CD14-positive monocyte (primary cell): ENCODE measurements around the gene MCC. TPM values are rescaled to one million over a fixed set of nuclear protein-coding genes. Genes with fewer than 3 reads are reported as not detected.
A peak's percentile ranks its signal among the peaks of the same experiment; 100 is the strongest.

Experiments used
- DNase-seq, 3 donors: peaks; one replicate each; pipeline ENCODE4 v3.0.0-alpha.2; 2011 to 2022
- H2AFZ ChIP-seq: 2 replicates; pipeline ENCODE4 v1.6.0; 2012; ENCODE audit warnings: mild to moderate bottlenecking, low read depth, low read length, inconsistent platforms; ENCODE audit not compliant: insufficient read depth, poor library complexity, severe bottlenecking
- H3K27ac ChIP-seq, 2 donors: 1 replicate in 1 of 2; 2 replicates in 1 of 2; pipeline ENCODE4 v1.5.1; 2012 to 2013; ENCODE audit warnings: low read length in 2 of 2, control low read depth in 1 of 2, inconsistent platforms in 1 of 2, low read depth in 1 of 2, mild to moderate bottlenecking in 1 of 2
- H3K27me3 ChIP-seq, 2 donors: one replicate each; pipeline versions ENCODE4 v1.6.0 to v1.6.1; 2011 to 2013; ENCODE audit warnings: low read length in 2 of 2; ENCODE audit not compliant: control insufficient read depth in 2 of 2, insufficient read depth in 2 of 2
- H3K36me3 ChIP-seq, 2 donors: replicated peaks in 1 of 2; 1 replicate in 1 of 2; 2 replicates in 1 of 2; pipeline versions ENCODE4 v1.5.1 to v1.6.1; 2012 to 2013; ENCODE audit warnings: low read length in 2 of 2, control low read depth in 1 of 2, inconsistent platforms in 1 of 2, mild to moderate bottlenecking in 1 of 2; ENCODE audit not compliant: insufficient read depth in 2 of 2, control insufficient read depth in 1 of 2
- H3K4me1 ChIP-seq, 2 donors: 1 replicate in 1 of 2; 2 replicates in 1 of 2; pipeline versions ENCODE4 v1.5.1 to v1.6.1; 2012 to 2013; ENCODE audit warnings: low read length in 2 of 2, control low read depth in 1 of 2, inconsistent platforms in 1 of 2, mild to moderate bottlenecking in 1 of 2, moderate library complexity in 1 of 2; ENCODE audit not compliant: insufficient read depth in 2 of 2, control insufficient read depth in 1 of 2
- H3K4me2 ChIP-seq: replicated peaks from 2 replicates; pipeline ENCODE3; 2012; ENCODE audit warnings: low read length, moderate library complexity, mild to moderate bottlenecking; ENCODE audit not compliant: poor library complexity, severe bottlenecking; ENCODE audit errors: extremely low read depth
- H3K4me3 ChIP-seq, 3 experiments: fragments of 200-600 bp in 1 of 3; sonication (generic) in 1 of 3; replicated peaks in 1 of 3; 1 replicate in 2 of 3; 2 replicates in 1 of 3; pipeline ENCODE4 v1.5.1; 2011 to 2013; ENCODE audit warnings: low read length in 3 of 3, mild to moderate bottlenecking in 3 of 3, control low read depth in 2 of 3, low read depth in 2 of 3, inconsistent platforms in 1 of 3, moderate library complexity in 1 of 3
- H3K79me2 ChIP-seq: 2 replicates; pipeline ENCODE4 v1.6.0; 2012; ENCODE audit warnings: mild to moderate bottlenecking, control low read depth, inconsistent platforms, low read length, moderate library complexity; ENCODE audit not compliant: insufficient read depth
- H3K9ac ChIP-seq: 2 replicates; pipeline ENCODE4 v1.6.0; 2017; ENCODE audit warnings: low read length, mild to moderate bottlenecking; ENCODE audit not compliant: insufficient read depth, poor library complexity, severe bottlenecking
- H3K9me3 ChIP-seq, 2 donors: replicated peaks in 1 of 2; 1 replicate in 1 of 2; 2 replicates in 1 of 2; pipeline versions ENCODE4 v1.5.1 to v1.6.1; 2012 to 2013; ENCODE audit warnings: low read length in 2 of 2, control low read depth in 1 of 2; ENCODE audit not compliant: control insufficient read depth in 1 of 2, insufficient read depth in 1 of 2
- H4K20me1 ChIP-seq: 2 replicates; pipeline ENCODE4 v1.6.0; 2012; ENCODE audit warnings: mild to moderate bottlenecking, low read length, control low read depth, moderate library complexity; ENCODE audit not compliant: insufficient read depth
- H3K27ac Mint-ChIP-seq, 7 donors: one replicate each; pipeline ENCODE4 v1.8.0; 2020; ENCODE audit warnings: mild to moderate bottlenecking in 7 of 7, mixed read lengths in 7 of 7, moderate library complexity in 6 of 7, inconsistent platforms in 2 of 7
- H3K27me3 Mint-ChIP-seq, 3 donors: one replicate each; pipeline ENCODE4 v1.8.0; 2021 to 2022; ENCODE audit warnings: low read depth in 3 of 3, mild to moderate bottlenecking in 3 of 3, mixed read lengths in 3 of 3, moderate library complexity in 3 of 3, inconsistent platforms in 1 of 3
- H3K36me3 Mint-ChIP-seq, 2 donors: one replicate each; pipeline ENCODE4 v1.8.0; 2020; ENCODE audit warnings: mixed read lengths in 2 of 2, inconsistent platforms in 1 of 2, mild to moderate bottlenecking in 1 of 2
- H3K4me1 Mint-ChIP-seq: one replicate; pipeline ENCODE4 v1.8.0; 2020; ENCODE audit warnings: mild to moderate bottlenecking, mixed read lengths
- H3K4me3 Mint-ChIP-seq, 2 donors: one replicate each; pipeline ENCODE4 v1.8.0; 2020; ENCODE audit warnings: mild to moderate bottlenecking in 2 of 2, mixed read lengths in 2 of 2, moderate library complexity in 1 of 2
- H3K9me3 Mint-ChIP-seq, 7 donors: one replicate each; pipeline ENCODE4 v1.8.0; 2020 to 2022; ENCODE audit warnings: mixed read lengths in 7 of 7, mild to moderate bottlenecking in 6 of 7, moderate library complexity in 6 of 7, inconsistent platforms in 2 of 7
- WGBS: methylation state at CpG from one replicate; pipeline ENCODE4 v1.1.5; 2013; ENCODE audit warnings: missing lambda C conversion rate; ENCODE audit not compliant: insufficient coverage; 5-methylcytosine and 5-hydroxymethylcytosine counted together
- intact Hi-C, 2 donors: fragments of 100-400 bp; cut with micrococcal nuclease; formaldehyde crosslinking; loops; one replicate each; pipeline versions ENCODE4 v1.15.0 to v1.15.1; 2023
- polyA plus RNA-seq, 3 donors: library from polyadenylated mRNA; depleted of rRNA in 1 of 3; unstranded in 2 of 3; stranded (reverse) in 1 of 3; fragments of 300-500 nt in 2 of 3; fragments of >200 nt in 1 of 3; fragmentation: Illumina TruSeq in 2 of 3; gene quantifications; 1 replicate in 2 of 3; 2 replicates in 1 of 3; pipeline ENCODE4 v1.2.3, GENCODE V29; 2012 to 2021
- TF ChIP-seq, protein P1 (sequence below): fragments of 200-600 bp; IDR thresholded peaks from one replicate; pipeline ENCODE4 v1.8.0; 2022; ENCODE audit warnings: antibody characterized with exemption, mild to moderate bottlenecking

Gene MCC
- polyA plus RNA-seq, 3 donors: 0.09 TPM; not detected in 2

DNA sequence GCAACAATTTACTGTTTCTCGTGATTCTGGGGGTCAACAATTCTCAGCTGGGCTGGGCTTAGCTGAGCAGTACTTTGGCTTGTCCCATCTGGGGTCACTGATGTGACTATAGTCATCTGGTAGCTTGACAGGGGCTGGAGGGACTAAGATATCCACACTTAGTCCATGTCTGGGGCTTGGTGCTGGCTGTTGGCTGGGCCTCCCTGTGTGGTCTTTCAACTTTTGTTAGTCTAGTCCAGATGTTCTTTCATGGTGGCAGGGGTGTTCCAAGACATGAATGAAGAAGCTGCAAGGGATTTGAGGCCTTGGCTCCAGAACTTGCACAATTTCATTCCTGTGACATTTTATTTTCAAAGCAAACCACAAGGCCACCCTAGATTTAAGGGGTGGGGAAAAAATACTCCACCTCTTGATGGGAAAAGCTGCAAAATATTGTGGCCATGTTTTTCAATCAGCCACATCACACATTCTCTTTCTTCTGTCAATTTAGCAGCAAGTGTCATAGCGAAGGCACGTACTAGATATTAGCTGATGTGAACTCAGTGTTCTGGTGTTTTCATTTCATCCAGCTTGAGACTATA is 112.7 kb downstream of the MCC start:
- H3K27ac Mint-ChIP-seq: no peak overlapping the region
- peaks cover 14% of the 10 kb centered on the region for H3K4me1 Mint-ChIP-seq
- no peak overlapping the region for H3K27ac ChIP-seq
- peaks cover 29 to 59% (median 44%) of the 10 kb centered on the region in 3 donors for H3K27me3 Mint-ChIP-seq
- no peaks in the 10 kb centered on the region for H3K79me2 ChIP-seq
- DNase-seq: no peak
- H3K36me3 ChIP-seq: no peaks in the 10 kb centered on the region
- no peaks in the 10 kb centered on the region for H3K36me3 Mint-ChIP-seq
- WGBS: 100% methylated on average over 2 of the region's 3 CpGs
- H3K9ac ChIP-seq: no peak overlapping the region
- no peak overlapping the region for H2AFZ ChIP-seq
- peak overlapping the region in 1 of 2 donors; percentile 30 for H3K4me3 Mint-ChIP-seq
- peaks cover 0 to 7% of the 10 kb centered on the region in 2 donors for H3K9me3 ChIP-seq
- peaks cover 38 to 56% of the 10 kb centered on the region in 2 donors for H3K27me3 ChIP-seq
- H3K4me2 ChIP-seq: no peak overlapping the region
- peaks cover 0 to 3% (median 0%) of the 10 kb centered on the region in 7 donors for H3K9me3 Mint-ChIP-seq
- H4K20me1 ChIP-seq: no peaks in the 10 kb centered on the region
- intact Hi-C loops: loop anchor here in 1 of 2 donors (5.0 kb wide), 1 partner anchor 232 kb away; no protein-coding TSS in a partner anchor
- TF ChIP-seq, protein P1, sequence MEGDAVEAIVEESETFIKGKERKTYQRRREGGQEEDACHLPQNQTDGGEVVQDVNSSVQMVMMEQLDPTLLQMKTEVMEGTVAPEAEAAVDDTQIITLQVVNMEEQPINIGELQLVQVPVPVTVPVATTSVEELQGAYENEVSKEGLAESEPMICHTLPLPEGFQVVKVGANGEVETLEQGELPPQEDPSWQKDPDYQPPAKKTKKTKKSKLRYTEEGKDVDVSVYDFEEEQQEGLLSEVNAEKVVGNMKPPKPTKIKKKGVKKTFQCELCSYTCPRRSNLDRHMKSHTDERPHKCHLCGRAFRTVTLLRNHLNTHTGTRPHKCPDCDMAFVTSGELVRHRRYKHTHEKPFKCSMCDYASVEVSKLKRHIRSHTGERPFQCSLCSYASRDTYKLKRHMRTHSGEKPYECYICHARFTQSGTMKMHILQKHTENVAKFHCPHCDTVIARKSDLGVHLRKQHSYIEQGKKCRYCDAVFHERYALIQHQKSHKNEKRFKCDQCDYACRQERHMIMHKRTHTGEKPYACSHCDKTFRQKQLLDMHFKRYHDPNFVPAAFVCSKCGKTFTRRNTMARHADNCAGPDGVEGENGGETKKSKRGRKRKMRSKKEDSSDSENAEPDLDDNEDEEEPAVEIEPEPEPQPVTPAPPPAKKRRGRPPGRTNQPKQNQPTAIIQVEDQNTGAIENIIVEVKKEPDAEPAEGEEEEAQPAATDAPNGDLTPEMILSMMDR: no peak
- no peak overlapping the region for H3K4me3 ChIP-seq
- peaks cover 13 to 20% of the 10 kb centered on the region in 2 donors for H3K4me1 ChIP-seq

DNA sequence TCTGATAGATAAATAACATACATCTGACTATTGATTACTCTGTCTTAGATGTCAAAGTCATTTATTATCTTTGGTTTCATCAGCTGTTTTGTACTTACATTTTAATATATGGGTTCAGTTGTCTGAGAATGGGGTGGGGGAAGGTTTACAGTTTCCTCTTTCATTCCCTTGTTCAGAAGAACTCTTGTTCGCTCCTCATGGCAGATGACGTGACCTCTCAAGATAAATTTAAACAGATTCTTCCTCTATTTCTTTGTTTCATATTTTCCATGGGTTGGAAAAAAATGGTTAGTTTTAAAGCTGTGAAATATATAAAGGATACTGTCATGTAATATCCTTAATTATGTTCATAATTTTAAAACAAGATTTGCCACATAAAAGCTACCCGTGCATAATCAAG is 114.8 kb downstream of the MCC start:
- H3K4me1 ChIP-seq: peaks cover 8 to 11% of the 10 kb centered on the region in 2 donors
- TF ChIP-seq, protein P1: no peak
- Mint-ChIP-seq H3K4me3 (no peak overlapping the region), H3K36me3 (no peaks in the 10 kb centered on the region), H3K9me3 (peaks cover 0 to 3% (median 0%) of the 10 kb centered on the region in 7 donors), H3K27ac (no peak overlapping the region), H3K27me3 (peaks cover 33 to 67% (median 49%) of the 10 kb centered on the region in 3 donors), H3K4me1 (peaks cover 9% of the 10 kb centered on the region)
- H3K27ac ChIP-seq: no peak overlapping the region
- H3K79me2 ChIP-seq: no peaks in the 10 kb centered on the region
- H3K4me3 ChIP-seq: no peak overlapping the region
- no CpG with 5 or more reads among the region's 3 CpGs for WGBS
- H2AFZ ChIP-seq: no peak overlapping the region
- H3K9me3 ChIP-seq: peaks cover 0 to 7% of the 10 kb centered on the region in 2 donors
- no peaks in the 10 kb centered on the region for H4K20me1 ChIP-seq
- H3K27me3 ChIP-seq: peaks cover 46 to 62% of the 10 kb centered on the region in 2 donors
- no peak overlapping the region for H3K4me2 ChIP-seq
- H3K9ac ChIP-seq: no peak overlapping the region
- H3K36me3 ChIP-seq: no peaks in the 10 kb centered on the region
- intact Hi-C loops: no loop called here
- DNase-seq: no peak
